22Rv1 (cell line): ENCODE results near the gene TYRP1.

Source experiments
- CTCF ChIP-seq: fragments of 450-650 bp; IDR thresholded peaks from 2 replicates; pipeline ENCODE4 v1.5.1; 2017; ENCODE audit warnings: mild to moderate bottlenecking
- ZFX ChIP-seq: fragments of 450-650 bp; IDR thresholded peaks from 2 replicates; pipeline ENCODE4 v1.6.1; 2017; ENCODE audit warnings: antibody characterized with exemption, borderline replicate concordance

GRCh38 chr9:12753931-12754330 is 60.7 kb downstream of the TYRP1 start:
- TF ChIP-seq CTCF (no peak), ZFX (no peak)
